Caco-2 (cell line): ENCODE measurements around the gene CACNA1C. TPM values are rescaled to one million over a fixed set of nuclear protein-coding genes. Genes with fewer than 3 reads are reported as not detected.

Experiments used
- BruUV-seq: library from RNA; stranded (reverse); fragments of 400-500 nt; replicated peaks from 2 replicates; lab custom pipeline; 2021; lab: Mats Ljungman, UMichigan
- CTCF ChIA-PET: fragments of 300-600 bp; sonication (Branson Sonifier 250); formaldehyde crosslinking; loops from one replicate; lab custom pipeline; 2022; ENCODE audit warnings: antibody characterized with exemption; lab: Charles Lee
- POLR2A ChIA-PET: fragments of 300-600 bp; sonication (Branson Sonifier 250); formaldehyde crosslinking; loops from one replicate; lab custom pipeline; 2022; ENCODE audit warnings: antibody characterized with exemption; lab: Charles Lee
- DNase-seq, 2 experiments: peaks; one replicate each; pipeline versions ENCODE4 v3.0.0 to v3.0.0-alpha.2; 2020 to 2022
- H3K27me3 ChIP-seq: replicated peaks from 2 replicates; pipeline ENCODE4 v1.6.0; 2011; ENCODE audit warnings: low read length; ENCODE audit not compliant: control insufficient read depth, insufficient read depth
- H3K36me3 ChIP-seq: 2 replicates; pipeline ENCODE4 v1.5.1; 2011; ENCODE audit warnings: low read length; ENCODE audit not compliant: control insufficient read depth, insufficient read depth
- H3K4me1 ChIP-seq: fragments of 250-450 bp; sonication (Bioruptor Pico); 2 replicates; pipeline ENCODE4 v1.5.1; 2020; ENCODE audit warnings: mild to moderate bottlenecking
- H3K4me3 ChIP-seq: 2 replicates; pipeline ENCODE4 v1.5.1; 2011; ENCODE audit warnings: low read depth, mild to moderate bottlenecking, control low read depth, low read length
- H3K9me3 ChIP-seq: fragments of 250-450 bp; sonication (Bioruptor Pico); 2 replicates; pipeline ENCODE4 v1.5.1; 2020; ENCODE audit warnings: mild to moderate bottlenecking, moderate library complexity
- H3K27ac Mint-ChIP-seq: one replicate; pipeline ENCODE4 v1.8.0; 2022; ENCODE audit warnings: mixed read lengths; ENCODE audit not compliant: unreplicated experiment
- H3K27me3 Mint-ChIP-seq: one replicate; pipeline ENCODE4 v1.8.0; 2022; ENCODE audit warnings: mixed read lengths; ENCODE audit not compliant: insufficient read depth, unreplicated experiment
- H3K36me3 Mint-ChIP-seq: one replicate; pipeline ENCODE4 v1.8.0; 2022; ENCODE audit warnings: mild to moderate bottlenecking, mixed read lengths; ENCODE audit not compliant: insufficient read depth, unreplicated experiment
- H3K4me1 Mint-ChIP-seq: one replicate; pipeline ENCODE4 v1.8.0; 2022; ENCODE audit warnings: low read depth, mixed read lengths; ENCODE audit not compliant: unreplicated experiment
- H3K4me3 Mint-ChIP-seq: one replicate; pipeline ENCODE4 v1.8.0; 2022; ENCODE audit warnings: mild to moderate bottlenecking, moderate library complexity, mixed read lengths; ENCODE audit not compliant: unreplicated experiment
- H3K9me3 Mint-ChIP-seq: one replicate; pipeline ENCODE4 v1.8.0; 2022; ENCODE audit warnings: mixed read lengths; ENCODE audit not compliant: unreplicated experiment
- CTCF ChIP-seq, 2 experiments: fragments of 200-600 bp in 1 of 2; IDR thresholded peaks; 1 replicate in 1 of 2; 2 replicates in 1 of 2; pipeline versions ENCODE4 v1.5.1 to v1.8.0; 2011 to 2022; ENCODE audit warnings: antibody characterized with exemption in 1 of 2, control low read depth in 1 of 2, inconsistent platforms in 1 of 2, low read depth in 1 of 2, low read length in 1 of 2, mild to moderate bottlenecking in 1 of 2, moderate library complexity in 1 of 2; ENCODE audit not compliant: insufficient read depth in 1 of 2, severe bottlenecking in 1 of 2, unreplicated experiment in 1 of 2
- intact Hi-C: fragments of 100-400 bp; cut with micrococcal nuclease; formaldehyde crosslinking; loops from one replicate; pipeline ENCODE4 v1.10.0; 2022; ENCODE audit not compliant: unreplicated experiment
- total RNA-seq: library from RNA; stranded (reverse); gene quantifications from 2 replicates; pipeline ENCODE4 v1.2.3, GENCODE V29; 2022

Gene CACNA1C
- total RNA-seq, 1 experiment from 2014 or later, result not detected

- H3K9me3 Mint-ChIP-seq, result no peaks in the 10 kb centered on the region
- Histone ChIP-seq H3K9me3 (no peaks in the 10 kb centered on the region), H3K36me3 (no peaks in the 10 kb centered on the region), H3K27me3 (peaks cover 1% of the 10 kb centered on the region; the same call in 1 of the 2 replicates), H3K4me1 (no peaks in the 10 kb centered on the region), H3K4me3 (no peak overlapping the region)
- H3K4me3 Mint-ChIP-seq, result no peak overlapping the region
- ChIA-PET CTCF (no interaction called here), POLR2A (no interaction called here)
- no peak for TF ChIP-seq CTCF (IDR thresholded peaks at IDR 0.05; ENCODE audit: insufficient read depth in 1 of 2, low read depth in 1 of 2, low read length in 1 of 2, severe bottlenecking in 1 of 2, unreplicated experiment in 1 of 2)
- DNase-seq, result no peak
- no peak overlapping the region for H3K27ac Mint-ChIP-seq
- no peaks in the 10 kb centered on the region for H3K36me3 Mint-ChIP-seq
- intact Hi-C loops, result no loop called here
- no TSS peak for BruUV-seq
- H3K27me3 Mint-ChIP-seq, result peaks cover 11% of the 10 kb centered on the region
- peaks cover 6% of the 10 kb centered on the region for H3K4me1 Mint-ChIP-seq
These were observed 134.6 kb downstream of the CACNA1C start for GRCh38 chr12:2187195-2187945.

DNA sequence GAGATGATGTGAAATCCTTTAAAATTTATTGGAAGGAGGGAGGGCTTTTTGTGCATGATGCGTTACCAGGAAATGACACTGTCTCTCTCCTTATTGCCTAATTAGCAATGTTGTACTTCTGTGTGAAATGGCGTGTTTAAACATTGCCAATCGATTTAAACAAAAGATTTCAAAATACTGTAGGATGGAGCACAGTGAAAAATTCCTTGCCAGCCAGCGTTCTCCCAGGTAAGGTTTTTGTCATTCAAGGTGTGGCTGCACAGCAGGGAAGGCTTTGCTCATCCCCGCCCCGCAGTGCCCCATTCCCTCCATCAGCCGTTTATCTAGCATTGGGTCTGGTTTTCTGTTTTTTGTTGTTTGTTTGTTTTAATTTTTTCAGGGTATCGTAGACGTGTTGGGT, 137.3 kb downstream of the CACNA1C start:
- ChIA-PET CTCF (no interaction called here), POLR2A (no interaction called here)
- no peak for DNase-seq
- no peaks in the 10 kb centered on the region for H3K36me3 Mint-ChIP-seq
- H3K4me1 Mint-ChIP-seq, result peaks cover 8% of the 10 kb centered on the region
- no peaks in the 10 kb centered on the region for H3K9me3 Mint-ChIP-seq
- Histone ChIP-seq H3K36me3 (no peaks in the 10 kb centered on the region), H3K4me1 (peaks cover 6% of the 10 kb centered on the region; the same call in 1 of the 2 replicates), H3K27me3 (peaks cover 1% of the 10 kb centered on the region; the same call in 1 of the 2 replicates), H3K4me3 (no peak overlapping the region), H3K9me3 (no peaks in the 10 kb centered on the region)
- BruUV-seq, result no TSS peak
- H3K27ac Mint-ChIP-seq, result no peak overlapping the region
- intact Hi-C loops, result no loop called here
- no peak for TF ChIP-seq CTCF (IDR thresholded peaks at IDR 0.05; ENCODE audit: insufficient read depth in 1 of 2, low read depth in 1 of 2, low read length in 1 of 2, severe bottlenecking in 1 of 2, unreplicated experiment in 1 of 2)
- H3K27me3 Mint-ChIP-seq, result peaks cover 8% of the 10 kb centered on the region
- no peak overlapping the region for H3K4me3 Mint-ChIP-seq

DNA sequence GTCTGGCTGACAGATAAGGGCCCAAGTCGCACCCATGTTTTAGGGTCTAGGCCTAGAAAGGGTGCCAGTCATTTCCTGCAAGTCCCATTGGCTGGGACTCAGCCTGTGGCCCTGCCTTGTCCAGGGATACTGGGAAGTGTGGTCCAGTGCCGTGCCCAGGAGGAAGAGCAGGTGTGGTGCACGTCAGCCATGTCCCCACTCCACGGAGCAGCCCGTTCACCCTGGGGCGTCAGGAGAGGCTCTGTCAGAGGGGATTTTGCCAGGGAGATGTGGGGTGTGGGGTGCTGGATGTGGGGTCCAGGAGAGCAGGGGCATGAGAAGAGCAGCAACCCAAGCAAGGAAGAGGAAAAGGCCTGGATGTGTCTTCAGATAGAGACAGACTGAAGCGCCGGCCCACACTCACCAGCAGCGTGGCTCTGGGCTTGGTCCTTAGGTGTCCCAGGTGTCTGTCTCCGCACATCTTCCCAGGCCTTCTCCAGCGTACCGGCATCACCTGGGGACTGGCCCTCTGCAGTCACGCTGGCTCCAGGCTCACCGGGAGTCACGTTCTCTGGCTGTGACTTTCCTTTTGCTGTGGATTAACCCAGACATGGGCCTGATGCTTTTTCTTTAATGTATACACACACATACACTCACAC, 138.2 kb downstream of the CACNA1C start:
- peaks cover 8% of the 10 kb centered on the region for H3K4me1 Mint-ChIP-seq
- POLR2A ChIA-PET, result no interaction called here
- no peaks in the 10 kb centered on the region for H3K9me3 Mint-ChIP-seq
- H3K4me1 ChIP-seq, result peaks cover 6% of the 10 kb centered on the region; the same call in 1 of the 2 replicates
- H3K9me3 ChIP-seq, result no peaks in the 10 kb centered on the region
- CTCF ChIA-PET, result no interaction called here
- no peaks in the 10 kb centered on the region for H3K27me3 ChIP-seq
- H3K27ac Mint-ChIP-seq, result no peak overlapping the region
- no peaks in the 10 kb centered on the region for H3K36me3 ChIP-seq
- no peak overlapping the region for H3K4me3 ChIP-seq
- H3K36me3 Mint-ChIP-seq, result no peaks in the 10 kb centered on the region
- TF ChIP-seq CTCF (IDR thresholded peaks at IDR 0.05; ENCODE audit: insufficient read depth in 1 of 2, low read depth in 1 of 2, low read length in 1 of 2, severe bottlenecking in 1 of 2, unreplicated experiment in 1 of 2), result no peak
- peaks cover 8% of the 10 kb centered on the region for H3K27me3 Mint-ChIP-seq
- no peak for DNase-seq
- BruUV-seq, result no TSS peak
- H3K4me3 Mint-ChIP-seq, result no peak overlapping the region
- intact Hi-C loops, result no loop called here
